HUES6 (cell line): Measurements from ENCODE around the gene ACTR1A.

Experiments
- H3K27ac ChIP-seq: 2 replicates; pipeline ENCODE4 v1.7.0; 2013; ENCODE audit warnings: low read depth, mild to moderate bottlenecking, low read length, inconsistent platforms
- H3K27me3 ChIP-seq: 2 replicates; pipeline ENCODE4 v1.6.1; 2013; ENCODE audit warnings: low read length; ENCODE audit not compliant: control insufficient read depth, insufficient read depth
- H3K36me3 ChIP-seq: 2 replicates; pipeline ENCODE4 v1.6.1; 2013; ENCODE audit warnings: low read length; ENCODE audit not compliant: control insufficient read depth, insufficient read depth
- H3K4me1 ChIP-seq: 2 replicates; pipeline ENCODE4 v1.6.1; 2013; ENCODE audit warnings: low read length; ENCODE audit not compliant: control insufficient read depth, insufficient read depth
- H3K4me3 ChIP-seq: 2 replicates; pipeline ENCODE4 v1.5.1; 2013; ENCODE audit warnings: low read depth, low read length
- H3K9ac ChIP-seq: one replicate; pipeline ENCODE4 v1.6.1; 2013; ENCODE audit warnings: mild to moderate bottlenecking, low read length
- H3K9me3 ChIP-seq: 2 replicates; pipeline ENCODE4 v1.6.1; 2013; ENCODE audit warnings: low read depth, low read length; ENCODE audit not compliant: control insufficient read depth, insufficient read depth

ACTR1A gene

GRCh38 chr10:102514487-102515311 lies 12.2 kb upstream of the ACTR1A start:
- Histone ChIP-seq H3K27me3 (no peaks in the 10 kb centered on the region), H3K27ac (no peak overlapping the region), H3K4me1 (no peaks in the 10 kb centered on the region), H3K9me3 (no peaks in the 10 kb centered on the region), H3K9ac (no peak overlapping the region), H3K4me3 (no peak overlapping the region), H3K36me3 (peaks cover 13% of the 10 kb centered on the region)

- no peak overlapping the region for H3K27ac ChIP-seq
Observed at GRCh38 chr10:102511583-102512274, 9.2 kb upstream of the ACTR1A start.

DNA sequence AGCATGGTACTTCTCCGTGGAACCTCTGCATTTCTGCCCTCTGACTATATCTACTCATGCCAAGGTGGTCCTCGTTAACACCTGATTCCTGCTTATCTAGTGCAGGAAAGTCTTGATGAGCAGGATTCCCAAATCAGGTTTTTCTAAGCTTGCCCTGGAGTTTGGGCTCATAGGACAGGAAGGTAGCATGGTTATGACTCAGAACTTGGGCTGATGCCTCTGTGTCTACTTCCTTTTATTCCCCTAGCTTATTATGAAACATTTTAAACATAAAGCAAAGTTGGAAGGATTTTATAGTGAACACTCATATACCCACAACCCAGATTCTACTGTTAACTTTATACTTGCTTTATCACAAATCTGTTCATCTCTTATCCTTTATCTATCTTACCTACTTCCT lies 6.9 kb upstream of the ACTR1A start:
- no peak overlapping the region for H3K27ac ChIP-seq
- no peak overlapping the region for H3K4me3 ChIP-seq
- no peaks in the 10 kb centered on the region for H3K9me3 ChIP-seq
- peaks cover 8% of the 10 kb centered on the region for H3K4me1 ChIP-seq
- H3K27me3 ChIP-seq = peaks cover 16% of the 10 kb centered on the region
- H3K36me3 ChIP-seq = peaks cover 30% of the 10 kb centered on the region
- no peak overlapping the region for H3K9ac ChIP-seq

More at GRCh38 chr10:102511583-102512274, 9.2 kb upstream of the ACTR1A start:
- H3K9me3 ChIP-seq = no peaks in the 10 kb centered on the region
- H3K9ac ChIP-seq = no peak overlapping the region
- peaks cover 26% of the 10 kb centered on the region for H3K36me3 ChIP-seq
- H3K4me1 ChIP-seq = no peaks in the 10 kb centered on the region
- no peak overlapping the region for H3K4me3 ChIP-seq
- H3K27me3 ChIP-seq = no peaks in the 10 kb centered on the region

DNA sequence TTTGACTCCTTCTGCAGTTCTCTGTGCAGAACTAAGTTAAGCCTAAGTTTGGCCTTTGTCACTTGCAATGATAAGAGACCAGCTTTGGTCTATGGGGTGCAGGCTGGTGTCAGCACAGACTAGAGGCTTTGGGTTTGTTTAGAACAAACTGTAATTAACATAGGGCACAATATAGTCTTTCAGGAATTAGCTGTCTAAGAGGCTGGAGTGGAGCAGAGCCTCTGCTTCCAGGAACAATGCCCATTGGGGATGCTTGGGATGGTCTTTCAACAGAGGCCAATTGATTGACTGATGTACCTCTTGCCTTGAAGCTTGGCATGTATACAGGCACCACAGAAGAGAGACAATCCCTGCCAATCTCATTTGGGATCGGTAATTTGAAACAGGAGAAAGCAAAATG lies 6.0 kb upstream of the ACTR1A start:
- no peak overlapping the region for H3K9ac ChIP-seq
- H3K4me1 ChIP-seq = peaks cover 8% of the 10 kb centered on the region
- H3K27me3 ChIP-seq = peaks cover 16% of the 10 kb centered on the region
- no peaks in the 10 kb centered on the region for H3K9me3 ChIP-seq
- H3K36me3 ChIP-seq = peaks cover 26% of the 10 kb centered on the region
- H3K27ac ChIP-seq = no peak overlapping the region
- H3K4me3 ChIP-seq = no peak overlapping the region

- Histone ChIP-seq H3K4me1 (peaks cover 8% of the 10 kb centered on the region), H3K9me3 (no peaks in the 10 kb centered on the region), H3K27ac (no peak overlapping the region), H3K36me3 (peaks cover 26% of the 10 kb centered on the region), H3K4me3 (no peak overlapping the region), H3K9ac (no peak overlapping the region), H3K27me3 (peaks cover 16% of the 10 kb centered on the region)
Observed at GRCh38 chr10:102507521-102507920, 5.0 kb upstream of the ACTR1A start.

GRCh38 chr10:102505462-102506115 lies 3.1 kb upstream of the ACTR1A start:
- peaks cover 12% of the 10 kb centered on the region for H3K4me1 ChIP-seq
- H3K27me3 ChIP-seq = peaks cover 16% of the 10 kb centered on the region
- H3K9me3 ChIP-seq = no peaks in the 10 kb centered on the region
- H3K9ac ChIP-seq = no peak overlapping the region
- peak overlapping the region; percentile 88 for H3K4me3 ChIP-seq
- peaks cover 21% of the 10 kb centered on the region for H3K36me3 ChIP-seq
- no peak overlapping the region for H3K27ac ChIP-seq

GRCh38 chr10:102504976-102505300 lies 2.4 kb upstream of the ACTR1A start:
- Histone ChIP-seq H3K4me1 (peaks cover 12% of the 10 kb centered on the region), H3K27ac (no peak overlapping the region), H3K4me3 (peak overlapping the region; percentile 88), H3K9me3 (no peaks in the 10 kb centered on the region), H3K36me3 (peaks cover 20% of the 10 kb centered on the region), H3K27me3 (peaks cover 16% of the 10 kb centered on the region), H3K9ac (peak overlapping the region; percentile 73)

- H3K27ac ChIP-seq = no peak overlapping the region
- H3K4me1 ChIP-seq = peaks cover 12% of the 10 kb centered on the region
Observed at GRCh38 chr10:102504179-102504975, 1.9 kb upstream of the ACTR1A start.

GRCh38 chr10:102503264-102504178 lies 1.0 kb upstream of the ACTR1A start, which contains the start of gene SUFU:
SUFU (plus strand) TSS chr10:102503972; CDS start chr10:102504153, 181 bp downstream.
- Histone ChIP-seq H3K27ac (no peak within 1 kb of the TSS), H3K9ac (peak within 1 kb of the TSS; percentile 73), H3K4me1 (peaks cover 12% of the 10 kb centered on the region), H3K36me3 (peaks cover 6% of the 10 kb centered on the region; the same call in 1 of the 2 replicates), H3K4me3 (peak within 1 kb of the TSS; percentile 88), H3K9me3 (no peaks in the 10 kb centered on the region), H3K27me3 (peaks cover 16% of the 10 kb centered on the region)

More at GRCh38 chr10:102504179-102504975, 1.9 kb upstream of the ACTR1A start:
- Histone ChIP-seq H3K27me3 (peaks cover 16% of the 10 kb centered on the region), H3K9ac (peak overlapping the region; percentile 73), H3K9me3 (no peaks in the 10 kb centered on the region), H3K4me3 (peak overlapping the region; percentile 88), H3K36me3 (peaks cover 15% of the 10 kb centered on the region)

- Histone ChIP-seq H3K9ac (peak overlapping the region; percentile 78), H3K27ac (no peak overlapping the region), H3K9me3 (no peaks in the 10 kb centered on the region), H3K4me3 (peak overlapping the region; percentile 88), H3K4me1 (peaks cover 12% of the 10 kb centered on the region), H3K36me3 (peaks cover 8% of the 10 kb centered on the region; the same call in 1 of the 2 replicates), H3K27me3 (peaks cover 16% of the 10 kb centered on the region)
Observed at GRCh38 chr10:102502029-102502336, 529 bp downstream of the ACTR1A start.
